ENCODE data around the gene CCNC.
A peak's percentile ranks its signal among the peaks of the same experiment; 100 is the strongest.

Gene CCNC

DNA sequence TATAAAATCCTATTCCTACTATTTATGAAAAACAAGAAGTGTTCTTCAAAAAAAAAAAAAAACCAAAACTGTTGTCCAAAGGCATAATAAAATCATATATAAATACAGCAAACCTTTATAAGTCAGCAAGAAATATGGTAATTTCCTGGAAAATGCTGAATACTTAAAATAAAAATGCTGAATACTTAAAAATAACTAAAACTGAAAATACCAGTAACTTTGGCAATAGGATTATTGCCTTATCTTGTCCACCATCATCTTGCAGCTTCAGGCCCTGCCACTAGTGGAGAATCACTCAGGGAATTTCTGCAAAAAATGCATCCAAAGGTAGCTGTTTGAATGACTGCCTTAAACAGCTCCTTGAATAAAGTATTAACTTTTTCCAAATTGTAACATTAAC is 24.5 kb downstream of the CCNC start:
- no peak for DNase-seq

DNA sequence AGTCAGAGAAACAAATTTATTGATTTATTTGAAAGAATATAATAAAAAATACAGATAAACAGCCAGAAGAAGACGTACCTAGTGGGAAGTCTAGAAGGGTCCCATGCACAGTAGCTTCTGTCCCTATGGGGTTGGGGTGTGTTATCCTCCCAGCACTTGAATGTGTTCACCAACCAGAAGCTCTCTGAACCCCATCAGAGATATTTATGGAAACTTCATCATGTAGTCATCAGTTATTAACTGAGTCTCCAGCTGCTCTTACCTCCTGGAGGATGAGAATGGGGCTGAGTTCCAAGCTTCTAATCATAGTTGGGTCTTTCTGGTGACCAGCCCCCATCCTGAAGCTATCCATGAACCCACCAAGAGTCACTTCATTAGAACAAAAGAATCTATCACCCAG is 37.8 kb downstream of the CCNC start:
- DNase-seq, result no peak

DNA sequence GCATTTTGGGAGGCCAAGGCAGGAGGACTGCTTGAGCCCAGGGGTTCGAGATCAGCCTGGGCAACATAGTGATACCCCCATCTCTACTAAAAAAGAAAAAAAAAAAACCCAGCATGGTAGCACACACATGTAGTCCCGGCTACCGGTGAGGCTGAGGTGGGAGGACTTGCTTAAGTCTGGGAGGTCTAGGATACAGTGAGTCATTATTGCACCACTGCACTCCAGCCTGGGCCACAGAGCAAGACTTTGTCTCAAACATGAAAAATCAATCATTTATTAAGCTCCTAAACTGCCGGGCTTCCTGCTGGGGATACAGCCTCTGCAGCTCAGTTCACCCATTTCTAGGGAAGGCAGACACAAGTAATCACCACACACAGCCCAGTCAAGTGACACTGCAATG is 45.9 kb downstream of the CCNC start:
- no peak for DNase-seq

DNA sequence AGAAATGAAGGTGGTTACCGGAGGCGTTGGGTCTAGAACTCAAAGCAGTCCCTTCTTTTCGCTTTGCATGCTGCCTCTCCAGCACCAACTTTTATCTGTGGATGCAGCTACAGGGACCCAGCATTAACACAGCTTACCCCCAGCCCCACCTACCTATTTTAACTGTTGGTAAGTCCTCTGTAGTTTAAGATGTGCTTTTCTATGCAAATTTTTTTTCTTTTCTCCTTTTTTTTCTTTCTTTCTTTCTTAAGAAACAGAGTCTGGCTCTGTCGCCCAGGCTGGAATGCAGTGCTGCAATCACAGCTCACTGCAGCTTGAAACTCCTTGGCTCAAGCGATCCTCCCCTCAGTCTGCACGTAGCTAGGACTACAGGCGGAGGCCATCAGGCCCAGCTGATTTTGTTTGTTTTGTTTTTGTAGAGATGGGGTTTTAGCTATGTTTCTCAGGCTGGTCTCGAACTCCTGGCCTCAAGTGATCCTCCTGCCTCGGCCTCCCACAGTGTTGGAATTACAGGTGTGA is 46.8 kb downstream of the CCNC start:
- DNase-seq, result no peak

DNA sequence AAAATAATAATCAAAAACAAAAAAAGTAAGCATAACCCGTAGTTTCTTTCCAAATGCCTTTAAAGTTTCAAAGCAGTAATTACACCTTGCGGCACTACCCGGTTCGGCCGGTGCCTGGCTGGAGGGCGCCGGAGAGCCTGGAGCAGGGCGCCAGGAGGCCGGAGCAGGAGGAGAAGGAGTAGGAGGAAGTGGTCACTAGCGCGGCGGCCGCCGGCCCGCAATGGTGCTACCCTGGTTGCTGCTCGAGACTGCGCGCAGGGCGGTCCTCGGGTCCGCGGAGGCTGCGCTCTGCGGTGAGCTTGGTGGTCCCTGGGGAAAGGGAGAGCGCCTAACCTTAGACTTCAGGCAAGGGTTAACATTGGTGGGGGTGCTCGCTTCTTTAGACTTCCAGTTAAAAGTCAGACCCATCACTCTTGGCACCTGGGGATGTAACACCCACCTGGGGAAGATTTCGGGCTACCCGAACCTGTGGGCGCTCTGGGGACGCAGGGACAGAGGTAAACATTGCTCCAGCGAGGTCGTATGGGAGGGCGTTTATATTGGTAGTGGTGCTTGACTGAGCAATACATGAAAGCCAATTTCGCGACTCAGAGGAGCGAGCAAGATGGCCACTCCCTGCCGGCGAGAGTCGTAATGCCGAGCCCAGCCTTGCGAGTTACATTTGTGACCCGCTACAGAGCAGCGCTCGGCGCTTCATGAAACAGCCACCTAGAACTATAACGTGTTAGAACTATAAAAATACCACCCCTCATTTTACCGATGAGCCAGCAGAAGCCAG is 47.4 kb downstream of the CCNC start:
- DNase-seq, result peak; percentile 56

DNA sequence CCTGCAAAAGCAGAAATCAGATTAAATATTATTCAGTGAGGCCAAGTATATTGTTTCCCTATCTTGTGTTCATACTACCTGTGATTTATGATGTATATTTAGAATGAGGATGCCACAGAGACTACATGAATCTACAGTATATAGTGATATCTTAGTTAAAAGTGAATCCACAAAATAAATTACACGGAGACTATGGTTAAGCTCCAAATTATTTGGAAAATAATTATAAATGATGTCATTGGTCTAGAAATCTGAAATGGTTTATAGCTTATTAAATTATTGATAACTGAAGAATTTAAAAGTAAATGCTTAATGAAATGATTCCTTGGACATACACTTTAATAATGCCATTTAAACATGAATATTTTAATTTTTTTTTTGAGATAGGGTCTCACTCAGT is 49.0 kb downstream of the CCNC start:
- no peak for DNase-seq

DNA sequence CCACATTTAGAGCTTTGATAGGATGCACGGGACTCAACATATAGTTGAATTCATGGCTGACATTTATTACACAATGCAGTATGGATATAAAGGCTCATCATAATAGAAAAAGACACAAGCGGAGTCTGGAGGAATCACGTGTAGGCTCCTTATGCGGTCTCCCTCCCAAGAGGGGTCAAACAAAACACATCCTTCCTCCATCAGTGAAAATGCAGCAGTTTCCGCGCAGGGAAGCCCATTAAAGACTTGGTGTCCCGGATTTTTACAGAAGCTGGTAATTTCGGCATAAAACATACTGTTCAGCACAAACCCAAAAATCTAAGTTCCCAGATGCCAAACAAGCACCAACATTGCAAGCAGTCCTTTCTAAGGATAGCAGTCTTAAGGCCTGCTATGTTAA is 54.4 kb downstream of the CCNC start:
- no peak for DNase-seq

DNA sequence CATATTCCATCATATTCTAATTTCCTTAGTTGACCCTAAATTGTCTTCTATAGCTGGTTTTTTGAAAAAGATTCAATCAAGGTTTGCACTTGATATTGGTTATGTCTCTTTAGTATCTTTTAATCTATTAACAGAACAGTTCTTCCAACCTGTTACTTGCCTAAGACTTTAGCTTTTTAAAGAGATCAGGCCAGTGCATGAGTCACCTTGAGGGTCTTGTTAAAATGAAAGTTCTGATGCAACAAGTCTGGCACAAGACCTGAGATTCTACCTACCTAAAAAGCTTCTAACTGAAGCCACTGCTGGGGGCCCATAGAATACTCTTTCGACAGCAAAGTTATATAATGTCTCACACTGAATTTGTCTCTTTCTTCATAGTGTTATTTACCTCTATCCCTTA is 56.4 kb downstream of the CCNC start:
- DNase-seq, result no peak

DNA sequence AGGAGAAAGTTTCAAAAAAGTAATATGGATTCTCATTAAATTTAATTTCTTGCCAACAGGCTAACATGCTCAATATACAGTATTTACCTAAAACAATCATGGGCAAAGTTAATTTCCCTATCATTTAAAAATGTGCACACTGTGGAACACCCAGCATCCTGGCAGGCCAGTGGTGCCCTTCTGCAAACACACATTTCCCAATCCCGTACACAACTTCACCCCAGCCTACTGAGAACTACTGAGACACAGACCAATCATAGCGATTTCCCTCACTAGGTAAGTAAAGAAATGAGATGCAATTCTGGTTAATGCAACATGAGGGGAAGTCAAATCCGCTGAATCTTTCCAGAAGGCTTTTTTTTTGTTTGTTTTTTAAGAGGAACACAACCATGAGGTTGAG is 60.8 kb downstream of the CCNC start:
- DNase-seq, result no peak

DNA sequence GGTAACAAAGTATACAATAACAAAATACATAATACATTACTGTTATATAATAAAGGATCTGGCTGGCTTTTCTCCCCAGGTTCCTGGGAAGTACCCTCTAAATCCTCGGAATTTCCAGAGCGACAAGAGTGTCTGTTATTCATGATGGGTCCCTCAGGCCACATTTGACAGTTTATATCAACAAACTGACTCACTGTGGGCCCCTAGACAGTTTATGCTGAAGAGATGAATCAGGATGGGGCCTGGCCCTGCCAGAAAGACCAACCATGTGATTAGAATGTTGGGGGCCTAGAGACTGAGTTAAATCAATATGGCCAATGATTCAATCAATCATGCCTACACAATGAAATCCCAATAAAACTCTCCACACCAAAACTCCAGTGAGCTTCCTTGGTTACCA is 66.7 kb downstream of the CCNC start:
- no peak for DNase-seq

DNA sequence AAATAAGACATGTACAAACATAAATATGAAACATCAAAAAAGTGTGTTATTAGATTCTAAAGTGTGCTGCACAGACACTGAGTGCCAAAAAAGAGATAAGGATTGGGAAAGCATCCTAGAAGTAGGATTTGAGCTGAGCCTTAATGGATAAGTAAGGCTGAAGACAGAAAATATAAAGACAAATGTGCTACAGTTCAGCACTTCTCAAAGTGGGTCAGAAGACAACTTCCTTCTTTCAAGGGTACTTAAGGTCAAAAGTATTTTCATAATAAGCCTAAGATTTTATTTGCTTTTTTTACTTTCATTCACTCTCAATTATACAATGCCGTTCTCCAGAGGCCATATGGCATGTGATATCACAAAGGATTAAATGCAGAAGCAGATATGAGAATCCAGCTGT is 70.0 kb downstream of the CCNC start:
- no peak for DNase-seq

DNA sequence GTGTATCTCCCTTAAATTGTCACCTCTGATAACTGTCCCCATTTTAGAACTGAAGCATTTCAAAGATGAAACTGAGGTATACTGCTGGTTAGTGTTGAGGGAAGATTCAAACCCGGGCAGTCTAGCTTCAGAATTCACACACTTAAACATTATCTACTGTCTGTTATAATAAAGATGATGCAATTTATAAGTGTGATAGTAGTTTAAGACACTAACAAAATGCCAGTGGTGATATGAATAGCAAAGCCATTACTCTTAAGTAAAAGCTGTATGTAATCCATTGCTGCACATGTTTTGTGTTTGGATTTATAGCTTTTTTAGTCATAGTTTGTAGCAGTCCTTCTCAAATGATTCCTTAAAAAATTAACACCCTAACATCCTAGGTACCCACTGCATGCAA is 73.0 kb downstream of the CCNC start:
- no peak for DNase-seq
